Brain microvascular endothelial cell (primary cell): ENCODE results near the gene ITGBL1.

Experiments used
- DNase-seq: peaks from one replicate; pipeline ENCODE4 v3.0.0-alpha.2; 2020
- H3K27ac ChIP-seq: fragments of 250-450 bp; sonication (Bioruptor Pico); 2 replicates; pipeline ENCODE4 v1.5.1; 2020; ENCODE audit warnings: mild to moderate bottlenecking, moderate library complexity
- H3K27me3 ChIP-seq: fragments of 250-450 bp; sonication (Bioruptor Pico); replicated peaks from 2 replicates; pipeline ENCODE4 v1.5.1; 2020; ENCODE audit warnings: mild to moderate bottlenecking
- H3K36me3 ChIP-seq: fragments of 250-450 bp; sonication (Bioruptor Pico); replicated peaks from 2 replicates; pipeline ENCODE4 v1.5.1; 2020; ENCODE audit warnings: mild to moderate bottlenecking
- H3K4me3 ChIP-seq: 2 replicates; pipeline ENCODE4 v1.5.1; 2011; ENCODE audit warnings: low read depth, mild to moderate bottlenecking, control low read depth, low read length, moderate library complexity
- in situ Hi-C: cut with HindIII; loops from 2 replicates; pipeline ENCODE4 v1.10.0; 2017; ENCODE audit warnings: low sequenced_read_pairs, low pct_ligation_motif_present
- TF ChIP-seq, protein P1 (sequence below): IDR thresholded peaks from 2 replicates; pipeline ENCODE4 v1.5.1; 2011; ENCODE audit warnings: low read depth, mild to moderate bottlenecking, moderate library complexity, low read length, control low read depth, inconsistent platforms; ENCODE audit errors: missing control alignments

Gene ITGBL1

DNA sequence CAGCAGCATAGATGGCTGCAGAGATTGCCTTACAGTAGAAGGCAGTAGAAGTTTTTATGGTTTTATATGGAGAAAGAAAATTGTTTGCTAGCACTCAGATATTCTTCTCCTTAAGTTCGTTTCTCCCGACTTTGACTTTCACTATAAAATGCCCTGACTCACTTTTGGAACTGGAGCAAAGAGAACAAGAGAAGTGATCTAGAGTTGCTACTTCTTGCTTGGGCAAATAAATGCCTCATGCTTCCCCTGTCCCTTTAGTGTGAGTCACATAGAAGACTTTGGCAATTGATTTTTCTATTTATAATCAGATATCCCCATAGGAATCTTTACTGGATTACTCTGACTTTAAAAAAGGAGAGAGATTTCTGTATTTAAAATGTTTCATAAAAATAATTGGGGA is 46.9 kb downstream of the ITGBL1 start:
- Histone ChIP-seq H3K36me3 (no peaks in the 10 kb centered on the region), H3K27me3 (no peaks in the 10 kb centered on the region), H3K27ac (no peak overlapping the region), H3K4me3 (no peak overlapping the region)
- in situ Hi-C loops, result loop anchor here (25.0 kb wide), 1 partner anchor 362 kb away; no protein-coding TSS in a partner anchor
- TF ChIP-seq, protein P1, sequence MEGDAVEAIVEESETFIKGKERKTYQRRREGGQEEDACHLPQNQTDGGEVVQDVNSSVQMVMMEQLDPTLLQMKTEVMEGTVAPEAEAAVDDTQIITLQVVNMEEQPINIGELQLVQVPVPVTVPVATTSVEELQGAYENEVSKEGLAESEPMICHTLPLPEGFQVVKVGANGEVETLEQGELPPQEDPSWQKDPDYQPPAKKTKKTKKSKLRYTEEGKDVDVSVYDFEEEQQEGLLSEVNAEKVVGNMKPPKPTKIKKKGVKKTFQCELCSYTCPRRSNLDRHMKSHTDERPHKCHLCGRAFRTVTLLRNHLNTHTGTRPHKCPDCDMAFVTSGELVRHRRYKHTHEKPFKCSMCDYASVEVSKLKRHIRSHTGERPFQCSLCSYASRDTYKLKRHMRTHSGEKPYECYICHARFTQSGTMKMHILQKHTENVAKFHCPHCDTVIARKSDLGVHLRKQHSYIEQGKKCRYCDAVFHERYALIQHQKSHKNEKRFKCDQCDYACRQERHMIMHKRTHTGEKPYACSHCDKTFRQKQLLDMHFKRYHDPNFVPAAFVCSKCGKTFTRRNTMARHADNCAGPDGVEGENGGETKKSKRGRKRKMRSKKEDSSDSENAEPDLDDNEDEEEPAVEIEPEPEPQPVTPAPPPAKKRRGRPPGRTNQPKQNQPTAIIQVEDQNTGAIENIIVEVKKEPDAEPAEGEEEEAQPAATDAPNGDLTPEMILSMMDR, result no peak
- DNase-seq, result no peak

DNA sequence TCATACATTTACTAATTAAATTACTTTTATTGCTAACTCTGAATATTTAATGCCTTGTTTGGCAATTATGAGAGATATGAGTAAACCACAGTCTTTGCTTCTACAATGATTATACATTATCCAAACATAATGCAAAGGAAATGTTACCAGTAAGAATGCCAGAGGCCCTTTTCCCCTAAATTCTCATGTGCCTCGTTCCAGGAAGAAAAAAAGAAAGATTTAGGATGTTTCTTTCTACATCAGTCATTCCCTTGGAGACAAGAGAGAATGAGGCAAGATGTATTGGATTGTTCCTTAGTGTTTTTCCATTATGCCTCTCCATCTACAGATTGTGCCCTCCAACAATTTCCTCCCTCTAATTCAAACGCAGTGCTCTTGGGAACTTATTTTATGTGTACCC is 50.1 kb downstream of the ITGBL1 start:
- H3K27me3 ChIP-seq, result no peaks in the 10 kb centered on the region
- in situ Hi-C loops, result loop anchor here (25.0 kb wide), 1 partner anchor 260 kb away; no protein-coding TSS in a partner anchor
- no peak overlapping the region for H3K27ac ChIP-seq
- no peaks in the 10 kb centered on the region for H3K36me3 ChIP-seq
- DNase-seq, result no peak
- TF ChIP-seq, protein P1, result no peak
- H3K4me3 ChIP-seq, result no peak overlapping the region

DNA sequence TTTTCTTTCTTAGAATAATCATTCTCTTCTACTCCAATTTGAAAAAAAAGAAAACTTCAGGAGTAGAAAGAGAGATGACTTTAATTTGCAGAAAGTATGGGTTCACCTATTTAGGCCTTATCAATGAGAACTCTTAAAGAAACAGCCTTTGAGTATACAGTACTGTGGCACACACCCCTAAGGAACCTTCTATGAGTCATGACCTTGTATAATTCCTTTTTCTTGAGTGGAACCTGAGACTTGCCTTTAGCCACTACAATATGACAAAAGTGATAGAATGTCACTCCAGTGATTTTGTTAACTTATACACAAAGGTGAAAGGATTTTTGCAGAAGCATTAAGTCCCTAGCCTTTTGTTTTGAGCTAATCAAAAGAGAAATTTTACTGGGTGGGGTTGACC is 58.7 kb downstream of the ITGBL1 start:
- no peaks in the 10 kb centered on the region for H3K36me3 ChIP-seq
- TF ChIP-seq, protein P1, result no peak
- no peak for DNase-seq
- H3K27ac ChIP-seq, result no peak overlapping the region
- in situ Hi-C loops, result loop anchor here (25.0 kb wide), 1 partner anchor 251 kb away; no protein-coding TSS in a partner anchor
- no peak overlapping the region for H3K4me3 ChIP-seq
- H3K27me3 ChIP-seq, result no peaks in the 10 kb centered on the region

DNA sequence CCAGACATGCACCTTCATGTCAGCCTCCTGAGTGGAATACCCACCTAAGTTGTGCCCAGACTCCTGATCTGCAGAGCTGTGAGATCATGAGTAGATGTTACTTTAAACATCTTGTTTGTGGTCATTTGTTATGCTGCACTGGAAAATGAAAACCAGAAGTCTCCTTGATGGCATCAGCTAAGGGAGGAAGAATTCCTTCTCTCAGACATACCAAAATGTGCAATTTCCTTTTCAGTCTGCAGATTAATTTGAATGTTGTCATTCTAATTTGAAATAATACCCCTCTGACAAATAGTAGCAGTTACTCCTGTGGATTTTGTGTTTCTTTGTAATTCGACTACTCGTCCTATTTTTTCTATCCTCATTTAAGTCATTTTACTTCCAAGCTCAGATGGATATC is 59.3 kb downstream of the ITGBL1 start:
- TF ChIP-seq, protein P1, result no peak
- no peak for DNase-seq
- in situ Hi-C loops, result loop anchor here (25.0 kb wide), 1 partner anchor 251 kb away; no protein-coding TSS in a partner anchor

DNA sequence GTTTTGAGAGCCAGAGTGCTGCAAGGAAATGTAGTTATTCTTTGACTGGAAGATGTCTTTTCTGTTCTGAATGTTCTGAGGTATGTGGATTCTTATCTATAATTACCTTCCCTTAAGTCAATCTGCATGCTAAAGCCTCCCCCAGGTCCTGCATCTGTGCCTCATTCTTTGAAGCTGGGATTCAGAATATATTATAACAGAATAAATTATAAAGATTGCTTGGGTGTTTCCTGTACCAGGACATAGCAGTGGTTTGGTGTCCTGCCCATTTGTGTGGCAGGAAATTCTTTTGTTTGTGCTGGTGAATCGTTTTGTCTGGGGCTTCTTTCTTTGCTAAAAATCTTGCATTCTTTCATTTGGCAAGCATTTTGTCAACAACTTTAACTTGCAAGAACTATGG is 60.2 kb downstream of the ITGBL1 start:
- H3K27ac ChIP-seq, result peak overlapping the region; percentile 30

More for the DNA sequence above, 59.3 kb downstream of the ITGBL1 start:
- Histone ChIP-seq H3K27ac (peak overlapping the region; percentile 30), H3K4me3 (no peak overlapping the region), H3K27me3 (no peaks in the 10 kb centered on the region), H3K36me3 (no peaks in the 10 kb centered on the region)

More for the DNA sequence above, 60.2 kb downstream of the ITGBL1 start:
- TF ChIP-seq, protein P1, result no peak
- Histone ChIP-seq H3K4me3 (no peak overlapping the region), H3K27me3 (no peaks in the 10 kb centered on the region), H3K36me3 (no peaks in the 10 kb centered on the region)
- DNase-seq, result peak; percentile 37
- in situ Hi-C loops, result loop anchor here (25.0 kb wide), 1 partner anchor 250 kb away; no protein-coding TSS in a partner anchor
